ACHN (cell line): ENCODE results near the gene PRKN.

ENCODE experiments used
- DNase-seq: peaks from one replicate; pipeline ENCODE4 v3.0.0-alpha.2; 2015
- in situ Hi-C: cut with HindIII; loops from 2 replicates; pipeline ENCODE4 v1.10.0; 2017; ENCODE audit warnings: low sequenced_read_pairs, low pct_ligation_motif_present, low pct_unique_long_range_greater_than_20kb

Gene PRKN

DNA sequence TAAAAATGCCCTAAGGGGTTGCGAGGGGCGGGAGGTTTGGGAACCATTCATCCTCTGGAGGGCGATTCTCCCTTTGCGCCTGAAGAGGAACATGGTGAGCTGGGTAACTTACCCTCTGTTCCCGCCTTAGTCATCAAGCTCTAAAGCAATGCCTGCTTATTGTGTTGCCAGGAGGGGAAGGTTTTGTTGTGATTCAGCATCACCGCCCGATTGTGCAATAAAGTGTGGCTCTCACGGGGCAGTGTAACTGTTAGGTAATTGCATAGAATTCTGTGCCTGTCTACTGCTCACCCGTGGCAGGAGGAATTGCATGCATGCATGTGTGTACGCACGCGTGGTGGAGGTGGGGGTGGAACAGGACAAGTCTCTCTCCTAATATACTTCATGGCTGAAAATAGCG is 1358.2 kb downstream of the PRKN start:
- in situ Hi-C loops: no loop called here
- DNase-seq: peak; percentile 92

DNA sequence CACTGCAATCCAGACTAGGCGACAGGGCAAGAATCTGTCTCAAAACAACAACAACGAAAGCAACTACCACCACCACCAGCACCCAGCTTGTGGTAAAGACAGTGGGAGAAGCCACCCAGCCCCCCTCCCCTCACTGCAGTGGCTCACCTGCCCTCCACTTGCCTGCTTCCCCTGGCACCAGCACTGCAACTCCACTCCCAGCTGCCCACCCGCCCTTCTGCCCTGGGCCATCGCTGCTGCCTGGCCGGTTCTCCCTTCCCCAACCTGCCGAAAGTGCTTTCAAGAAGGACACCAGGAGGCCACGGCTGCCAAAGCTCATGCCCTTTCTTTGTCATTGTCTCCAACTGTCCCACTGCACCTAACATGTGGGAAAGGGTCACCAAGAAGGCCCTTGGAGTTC is 1359.1 kb downstream of the PRKN start:
- no peak for DNase-seq
- in situ Hi-C loops: no loop called here

DNA sequence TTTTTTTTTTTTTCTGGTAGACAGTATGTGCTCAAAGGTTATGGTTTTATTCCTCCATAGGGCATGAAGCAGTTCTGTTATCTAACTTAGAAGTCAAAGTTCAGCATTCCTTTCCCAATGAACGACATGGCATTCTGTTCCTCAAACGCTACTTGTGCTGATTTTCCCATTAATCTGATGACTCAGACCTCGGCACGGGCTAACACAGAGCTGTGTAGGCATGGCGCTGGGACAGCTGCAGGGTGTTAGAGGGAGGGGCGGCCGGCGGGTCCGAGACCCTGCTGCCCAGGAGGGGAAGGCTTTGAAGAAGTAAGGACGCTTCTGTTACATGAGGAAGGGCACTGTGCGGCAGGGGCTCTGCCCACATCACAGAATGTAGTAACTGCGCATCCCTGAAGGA is 1360.1 kb downstream of the PRKN start:
- DNase-seq: no peak
- in situ Hi-C loops: no loop called here

DNA sequence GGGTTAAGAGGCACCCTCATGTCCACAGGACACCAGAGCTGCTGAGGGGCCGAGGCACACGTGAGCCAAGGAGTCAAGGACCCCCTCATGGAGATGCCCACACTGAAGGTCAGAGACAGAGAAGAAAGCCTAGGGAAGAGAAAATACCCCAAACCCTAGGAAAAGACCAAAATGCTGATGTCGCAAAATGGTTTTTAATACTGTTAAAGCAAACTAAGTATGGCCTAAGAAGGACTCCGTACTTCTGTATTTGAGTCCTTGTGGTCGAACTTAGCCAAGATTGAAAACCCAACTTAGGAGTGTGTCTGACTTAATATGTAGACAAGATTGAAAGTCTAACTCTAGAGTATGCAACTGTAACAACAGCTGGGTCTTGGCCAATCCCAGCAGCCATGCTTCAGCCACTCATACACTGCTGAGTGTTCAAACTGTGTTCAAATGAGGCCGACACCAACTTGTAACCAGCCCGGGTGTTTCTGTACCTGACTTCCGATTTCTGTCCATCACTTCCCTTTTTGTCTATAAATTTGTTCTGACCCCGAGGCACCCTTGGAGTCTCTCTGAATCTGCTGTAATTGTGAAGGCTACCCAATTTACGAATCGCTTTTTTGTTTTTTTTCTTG is 1361.2 kb downstream of the PRKN start:
- no peak for DNase-seq
- in situ Hi-C loops: no loop called here

DNA sequence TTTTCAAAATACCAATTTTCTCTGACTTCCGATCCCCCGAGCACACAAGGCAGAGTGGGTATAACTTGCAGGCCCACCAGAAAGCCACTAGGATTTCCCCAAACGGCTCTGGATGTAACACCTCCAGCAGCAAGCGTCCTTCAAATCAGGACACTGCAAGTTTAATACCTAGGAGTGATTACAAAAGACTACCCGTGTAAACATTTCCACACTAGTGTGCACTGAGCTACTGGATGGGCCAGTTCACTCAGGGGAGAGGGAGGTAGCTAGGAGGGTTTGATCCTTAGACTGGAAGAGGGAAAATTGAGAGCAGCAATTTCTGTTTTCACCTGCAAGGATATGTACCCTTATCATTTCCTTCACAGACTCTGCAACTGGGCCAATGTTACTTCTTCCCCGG is 1361.9 kb downstream of the PRKN start:
- in situ Hi-C loops: no loop called here
- DNase-seq: no peak

DNA sequence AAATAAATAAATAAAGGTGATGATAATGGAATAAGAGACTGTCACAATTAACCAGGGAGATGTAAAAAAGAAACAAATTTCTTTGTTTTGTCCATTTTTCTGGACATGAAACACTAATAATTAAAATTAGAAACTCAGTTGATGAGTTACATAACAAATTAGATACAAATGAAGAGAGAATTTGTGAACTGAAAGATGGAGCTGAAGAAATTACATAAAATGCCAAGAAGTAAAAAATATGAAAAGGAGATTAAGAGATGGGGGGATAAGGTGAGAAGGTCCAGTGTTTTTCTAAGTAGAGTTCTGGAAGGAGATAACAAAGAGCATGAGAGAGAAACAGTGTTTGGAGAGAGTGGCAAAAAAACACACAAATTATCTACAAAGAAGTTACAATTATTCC is 1364.3 kb downstream of the PRKN start:
- in situ Hi-C loops: no loop called here
- DNase-seq: no peak

DNA sequence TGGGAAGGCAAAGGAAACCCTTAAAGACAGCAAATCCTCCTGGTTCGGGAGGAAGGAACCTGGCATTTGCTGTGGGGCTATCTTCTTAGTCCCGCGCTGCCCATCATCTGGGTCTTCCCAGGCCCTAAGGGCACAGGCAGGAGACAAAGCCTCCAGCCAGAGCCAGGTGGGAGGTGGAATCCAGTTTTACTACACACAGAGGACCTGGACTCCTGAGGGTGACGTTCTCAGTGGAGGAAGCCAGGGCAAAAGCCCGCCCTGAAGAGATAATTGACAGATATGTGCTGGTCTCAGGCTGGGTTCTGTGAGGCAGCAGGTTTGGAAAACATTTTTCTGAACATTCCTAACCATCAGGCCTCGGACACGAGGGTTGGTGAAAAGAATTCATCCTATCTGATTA is 1365.3 kb downstream of the PRKN start:
- no peak for DNase-seq
- in situ Hi-C loops: no loop called here

DNA sequence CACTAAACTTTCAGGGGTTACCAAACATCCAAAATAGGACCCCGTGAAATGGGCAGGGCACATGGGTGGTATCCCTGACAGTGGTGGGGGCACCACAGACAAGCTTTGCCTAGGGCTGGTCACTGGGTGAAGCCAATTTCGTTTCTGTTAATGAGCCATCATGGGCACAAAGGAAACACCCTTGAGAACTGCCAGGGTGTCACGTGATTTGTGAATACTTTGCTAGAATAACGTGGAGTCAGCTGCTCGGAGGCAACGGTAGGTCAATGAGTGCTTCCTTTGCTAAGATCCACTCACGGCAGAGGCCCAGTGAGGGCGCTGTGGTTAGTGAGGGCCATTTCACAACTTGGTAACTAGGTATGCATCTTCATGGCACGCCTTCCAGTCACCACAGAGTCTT is 1366.0 kb downstream of the PRKN start:
- in situ Hi-C loops: no loop called here
- DNase-seq: no peak

DNA sequence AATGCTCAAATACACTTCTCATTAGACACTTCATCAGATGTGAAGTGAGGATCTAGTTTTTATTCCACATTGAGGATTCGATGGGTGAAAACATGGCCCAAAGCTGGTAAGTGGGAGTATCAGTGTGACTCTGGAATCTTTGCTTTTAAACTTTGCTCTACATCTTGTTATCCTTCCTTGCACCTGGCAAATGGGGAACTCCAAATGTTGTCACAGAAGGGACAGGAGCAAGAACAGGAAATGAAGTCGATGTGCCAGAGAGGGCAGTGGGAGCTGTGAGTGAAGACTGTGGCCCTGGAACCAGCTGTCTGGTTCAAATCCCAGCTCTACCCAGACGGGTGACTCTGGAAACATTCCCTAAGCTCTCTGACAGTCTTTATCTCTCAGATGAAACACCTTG is 1367.0 kb downstream of the PRKN start:
- in situ Hi-C loops: no loop called here
- no peak for DNase-seq

DNA sequence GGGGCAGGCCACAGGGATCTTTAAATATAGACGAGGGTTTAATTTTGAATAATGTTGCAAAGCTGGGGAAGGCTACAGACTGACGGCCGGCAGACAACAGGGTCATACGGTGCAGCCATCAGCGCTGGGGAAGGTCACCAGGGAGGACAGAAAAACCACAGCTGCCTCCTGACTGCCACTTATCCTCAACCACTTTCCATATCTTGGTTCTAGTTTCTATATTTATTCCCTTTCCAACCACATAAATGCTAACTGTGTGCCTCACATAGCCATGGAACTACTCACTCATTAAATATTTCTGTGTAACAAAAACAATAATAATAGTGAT is 1368.0 kb downstream of the PRKN start:
- no peak for DNase-seq
- in situ Hi-C loops: no loop called here

DNA sequence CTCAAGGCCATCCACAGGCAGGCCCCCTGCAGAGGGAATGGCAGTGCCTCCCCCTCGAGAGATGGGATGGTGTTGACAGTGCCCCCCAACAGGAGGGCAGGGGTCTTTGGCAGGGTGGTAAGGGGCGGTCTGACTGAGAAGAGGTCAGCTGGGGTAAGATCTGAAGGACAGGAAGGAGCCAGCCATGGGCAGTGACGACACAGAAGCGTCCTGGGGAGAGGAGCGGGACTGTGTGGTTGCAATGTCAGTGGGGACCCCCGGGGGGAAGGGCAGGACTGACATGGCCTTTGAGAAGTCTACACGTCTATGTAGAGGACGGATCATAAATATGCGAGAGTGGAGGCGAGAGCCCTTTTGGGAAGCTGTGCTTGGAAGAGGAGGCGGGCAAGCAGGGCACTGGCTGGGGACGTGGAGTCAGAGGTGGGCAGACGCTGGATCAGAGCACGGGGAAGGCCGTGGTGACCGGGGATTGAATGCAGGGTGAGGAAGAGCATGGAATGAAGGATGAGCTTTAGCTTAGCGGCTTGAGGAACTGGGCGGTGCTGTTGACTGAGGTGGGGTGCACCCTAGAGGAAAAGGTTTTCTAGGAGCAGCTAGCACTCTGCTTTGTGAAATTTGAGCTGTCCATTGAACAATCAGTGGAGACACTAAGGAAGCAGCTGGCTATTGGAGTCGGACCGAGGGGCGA is 1371.3 kb downstream of the PRKN start:
- no peak for DNase-seq
- in situ Hi-C loops: no loop called here

DNA sequence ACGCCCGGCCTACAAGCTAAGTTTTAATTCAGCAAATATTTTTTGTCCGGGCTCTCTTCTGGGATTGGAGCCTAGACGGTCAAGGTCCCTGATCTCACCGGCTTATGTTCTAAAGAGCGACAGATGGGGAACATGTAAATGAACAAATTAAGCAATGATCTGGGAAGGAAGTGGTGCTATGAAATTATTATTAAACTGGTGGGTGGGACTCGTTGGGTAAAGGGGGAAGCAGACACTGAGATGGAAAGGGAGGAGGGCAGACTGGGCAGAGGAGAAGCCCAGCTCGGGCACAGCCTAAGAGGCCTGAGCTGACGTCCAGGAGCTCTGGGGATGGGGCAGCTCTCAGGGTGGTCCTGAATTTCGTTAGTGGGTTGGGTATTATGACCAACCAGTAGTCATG is 1371.9 kb downstream of the PRKN start:
- DNase-seq: no peak
- in situ Hi-C loops: no loop called here

DNA sequence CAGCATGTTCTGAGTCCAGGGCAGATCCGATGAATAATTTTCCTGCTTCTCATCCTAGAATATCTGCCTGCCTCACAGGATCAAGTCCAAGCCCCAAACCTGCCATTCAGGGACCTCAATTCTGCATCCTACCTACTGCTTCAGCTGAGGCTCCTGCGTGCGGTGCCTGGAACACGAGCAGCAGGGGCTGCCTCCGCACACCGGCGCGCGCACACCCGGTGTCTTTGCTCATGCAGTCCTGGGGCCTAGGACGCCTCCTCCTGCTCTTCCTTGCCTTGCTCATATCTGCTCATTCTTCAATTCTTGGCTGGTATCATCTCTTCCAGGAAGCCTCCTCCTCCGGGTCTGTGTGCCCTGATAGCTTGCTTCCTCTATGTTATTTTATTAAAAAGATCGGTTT is 1372.6 kb downstream of the PRKN start:
- in situ Hi-C loops: no loop called here
- DNase-seq: no peak

DNA sequence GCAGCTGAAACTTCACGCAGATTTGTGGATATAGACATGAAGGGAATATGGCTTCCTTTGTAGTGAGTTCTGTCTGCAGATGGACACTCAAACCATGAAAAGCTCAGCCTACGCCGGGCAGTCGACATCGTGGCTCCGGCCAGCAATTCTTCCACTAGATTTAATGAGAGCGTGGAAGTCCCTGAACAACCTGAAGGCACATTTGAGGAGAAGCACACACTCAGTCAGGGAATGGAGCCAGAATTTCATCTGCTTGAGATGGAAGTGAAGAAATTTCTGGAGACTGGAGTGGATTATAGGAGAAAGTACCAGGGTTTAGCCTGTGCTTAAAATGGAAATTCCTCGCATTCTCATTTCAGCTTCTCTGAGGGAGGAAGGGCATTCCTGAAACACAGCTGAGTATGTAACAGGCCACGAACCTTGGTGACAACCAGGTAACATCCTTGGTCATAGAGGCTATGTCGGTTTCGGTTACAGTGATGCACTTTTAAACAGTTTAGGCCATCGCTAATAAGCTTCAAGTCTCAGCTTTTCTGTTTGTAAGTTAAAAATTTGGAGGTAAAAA is 1373.2 kb downstream of the PRKN start:
- no peak for DNase-seq
- in situ Hi-C loops: no loop called here

DNA sequence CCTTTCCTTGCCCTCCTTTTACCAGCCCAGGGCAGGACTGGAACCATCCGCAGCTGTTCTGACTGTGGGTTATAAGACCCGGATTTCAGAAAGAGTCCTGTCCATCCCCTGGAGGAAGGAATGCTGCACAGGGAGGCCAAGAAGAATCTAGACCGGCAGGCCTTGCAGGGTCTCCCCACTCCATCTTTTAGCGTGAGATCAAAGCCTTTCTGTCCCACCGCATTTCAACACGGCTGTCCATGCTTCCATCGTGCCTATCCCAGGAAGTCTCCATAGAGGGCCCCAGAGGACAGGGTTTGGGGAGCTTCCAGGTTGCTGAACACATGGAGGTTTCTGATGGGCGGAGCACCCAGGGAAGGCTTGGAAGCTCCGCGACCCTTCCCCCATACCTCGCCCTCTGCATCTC is 1374.4 kb downstream of the PRKN start:
- in situ Hi-C loops: no loop called here
- DNase-seq: peak; percentile 46

DNA sequence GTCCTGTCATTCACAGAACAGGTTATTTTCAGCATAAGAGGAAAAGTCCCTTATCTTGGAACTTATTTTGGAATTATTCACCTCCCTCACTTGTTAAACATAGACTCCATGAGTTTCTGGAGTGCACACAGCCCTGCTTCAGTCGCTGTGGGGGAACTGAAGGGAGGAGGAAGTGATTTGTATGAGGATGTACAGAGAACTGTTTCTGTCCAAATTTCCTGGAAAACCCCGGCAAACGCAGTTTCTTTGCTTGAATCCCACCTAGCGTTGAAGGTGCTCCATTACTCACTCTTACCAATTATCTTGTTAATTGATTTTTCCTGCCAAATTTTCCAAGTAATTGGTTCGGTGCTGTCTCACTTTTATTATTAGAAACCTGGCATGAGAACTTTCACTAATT is 1375.7 kb downstream of the PRKN start:
- no peak for DNase-seq
- in situ Hi-C loops: no loop called here

DNA sequence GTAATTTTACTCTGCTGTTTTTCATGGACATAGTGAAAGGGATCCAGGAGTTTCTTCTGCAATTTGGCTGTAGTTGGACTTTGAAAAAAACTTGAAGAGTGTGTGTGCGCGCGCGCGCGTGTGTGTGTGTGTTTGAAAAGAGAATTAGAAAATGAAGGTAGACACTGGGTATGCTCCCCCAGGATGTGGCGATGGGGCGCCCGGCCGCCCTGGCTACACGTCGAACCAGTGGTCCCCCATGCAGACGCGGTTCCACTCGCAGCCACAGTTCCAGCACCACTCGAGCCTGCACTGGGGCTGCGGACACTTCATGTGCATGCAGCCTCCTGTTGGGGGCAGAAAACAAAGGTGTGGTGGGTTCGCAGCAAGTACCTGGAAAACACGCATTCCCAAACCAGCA is 1377.7 kb downstream of the PRKN start:
- in situ Hi-C loops: no loop called here
- DNase-seq: no peak

DNA sequence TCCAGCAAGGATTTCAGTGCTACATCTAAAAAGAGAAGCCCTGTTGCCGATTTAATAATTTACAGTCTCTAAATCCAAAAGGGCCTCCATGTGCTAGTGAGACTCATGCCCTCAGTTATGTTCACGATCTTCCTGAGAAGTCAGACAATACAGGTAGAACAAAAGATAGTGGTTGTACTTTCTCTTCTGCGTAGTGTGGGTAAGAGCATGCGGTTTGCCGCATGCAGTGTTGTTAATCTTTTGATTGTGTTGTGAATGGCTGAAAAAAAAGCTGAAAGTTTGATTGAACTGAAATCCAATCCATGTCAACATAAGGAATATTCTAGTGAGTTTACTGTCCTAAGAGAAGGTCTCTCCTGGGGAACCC is 1379.0 kb downstream of the PRKN start:
- in situ Hi-C loops: no loop called here
- DNase-seq: no peak

DNA sequence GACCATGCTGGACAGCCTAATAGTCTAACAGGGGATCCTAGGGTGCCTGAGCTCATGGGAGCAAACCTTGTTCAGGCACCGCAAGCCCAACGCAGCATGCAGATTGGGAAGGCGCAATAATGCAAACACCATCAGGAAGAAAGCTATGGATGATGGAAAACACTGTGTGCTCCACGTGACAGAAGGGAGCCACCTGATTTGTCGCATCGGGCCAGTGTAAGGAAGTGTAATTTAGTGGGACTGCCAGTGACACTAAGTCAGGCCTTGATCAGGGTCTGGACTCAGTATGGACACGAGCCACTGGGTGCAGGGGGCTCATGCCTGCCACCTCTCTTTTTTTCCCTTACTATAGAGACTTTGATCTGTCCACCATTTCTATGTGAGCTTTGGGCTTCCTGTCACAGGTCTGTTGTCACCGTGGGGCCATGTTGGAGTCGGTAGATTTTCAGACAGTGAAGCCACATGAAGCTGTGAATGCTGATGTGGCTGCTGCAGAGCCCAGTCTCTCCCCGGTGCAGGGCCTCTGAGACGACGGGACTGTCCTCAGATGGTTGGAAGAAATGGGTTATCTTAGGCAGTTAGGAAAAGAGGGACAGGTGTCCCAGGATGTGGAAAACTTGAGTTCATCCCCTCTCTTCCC is 1379.5 kb downstream of the PRKN start:
- in situ Hi-C loops: no loop called here
- no peak for DNase-seq

DNA sequence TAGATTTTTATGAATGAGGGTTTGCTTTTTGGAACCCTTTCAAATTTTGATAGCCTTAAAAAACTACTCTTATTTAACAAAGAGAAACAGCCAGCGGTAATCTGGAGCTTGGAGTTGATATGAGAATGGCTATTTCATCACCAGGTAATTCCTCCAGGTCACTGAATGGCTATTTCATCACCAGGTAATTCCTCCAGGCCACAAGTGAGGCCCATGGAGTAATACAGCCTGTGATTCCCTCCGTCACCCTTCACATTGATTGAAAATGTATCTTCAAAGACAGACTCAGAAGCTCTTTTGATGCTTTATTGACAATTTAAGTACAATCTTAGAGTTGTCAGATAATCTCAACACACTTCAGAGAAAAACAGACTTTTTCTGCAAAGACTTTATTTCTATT is 1380.4 kb downstream of the PRKN start:
- in situ Hi-C loops: no loop called here

More for the DNA sequence above, 1380.4 kb downstream of the PRKN start:
- no peak for DNase-seq
